Activated T-cell treated with anti-CD3 and anti-CD28 coated beads, Interleukin-2, amount 50 U/mL, for 48 hours (primary cell): ENCODE measurements around the gene SOX18.

Source experiments
- DNase-seq, 2 experiments: peaks; one replicate each; pipeline ENCODE4 v3.0.0-alpha.2; 2020

The SOX18 gene

GRCh38 chr20:64037199-64037497 is 12.3 kb downstream of the SOX18 start:
- no peak for DNase-seq

GRCh38 chr20:64036346-64037198 is 12.9 kb downstream of the SOX18 start:
- DNase-seq: peak; percentile 51 to 59

- DNase-seq: no peak
Observed at GRCh38 chr20:64035933-64036345, 13.5 kb downstream of the SOX18 start, which contains the start of gene C20orf204. C20orf204 (plus strand) TSS chr20:64036182; CDS start chr20:64036324, 142 bp downstream.

- DNase-seq: peak; percentile 72 to 73
Observed at GRCh38 chr20:64035066-64035932, 14.1 kb downstream of the SOX18 start.

- DNase-seq: no peak
Observed at GRCh38 chr20:64033981-64034493, 15.4 kb downstream of the SOX18 start.

- DNase-seq: no peak
Observed at GRCh38 chr20:64032706-64033624, 16.5 kb downstream of the SOX18 start.

- no peak for DNase-seq
Observed at GRCh38 chr20:64031822-64032314, 17.6 kb downstream of the SOX18 start.

- DNase-seq: no peak
Observed at GRCh38 chr20:64030371-64031134, 18.9 kb downstream of the SOX18 start.

GRCh38 chr20:64029293-64030117 is 19.9 kb downstream of the SOX18 start:
- DNase-seq: no peak

GRCh38 chr20:64027981-64028685 is 21.3 kb downstream of the SOX18 start:
- DNase-seq: no peak

GRCh38 chr20:64025826-64026412 is 23.5 kb downstream of the SOX18 start:
- no peak for DNase-seq

GRCh38 chr20:64025101-64025825 is 24.2 kb downstream of the SOX18 start:
- DNase-seq: no peak

- no peak for DNase-seq
Observed at GRCh38 chr20:64024141-64024990, 25.1 kb downstream of the SOX18 start.

GRCh38 chr20:64023361-64024140 is 25.9 kb downstream of the SOX18 start:
- DNase-seq: no peak

- no peak for DNase-seq
Observed at GRCh38 chr20:64022671-64023360, 26.6 kb downstream of the SOX18 start.
